ENCODE results near the gene KHDC3L.
"Not testable (repeated sequence)": the region's sequence is repeated elsewhere in the genome, so short reads cannot be mapped to it uniquely, and the experiment has no call there.

Gene KHDC3L

DNA sequence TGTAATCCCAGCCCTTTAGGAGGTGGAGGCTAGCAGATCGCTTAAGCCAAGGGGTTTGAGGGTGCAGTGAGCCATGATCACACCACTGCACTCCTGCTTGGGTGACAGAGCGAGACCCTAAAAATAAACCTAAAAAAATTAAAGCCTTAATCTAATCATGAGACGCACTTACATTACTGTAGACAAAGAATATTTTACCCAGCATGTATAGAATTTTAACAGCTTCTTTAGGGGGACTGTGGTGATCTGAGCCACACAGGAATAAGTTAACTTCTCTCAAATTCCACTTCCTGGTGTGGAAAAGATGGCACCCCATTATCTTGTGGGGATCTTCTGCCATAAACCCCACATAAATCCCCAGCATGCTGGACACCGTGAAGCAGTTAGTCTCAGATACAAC, 9.5 kb downstream of the KHDC3L start:
- no peak for DNase-seq

GRCh38 chr6:73372516-73372915, 10.1 kb downstream of the KHDC3L start:
- no peak for DNase-seq

DNA sequence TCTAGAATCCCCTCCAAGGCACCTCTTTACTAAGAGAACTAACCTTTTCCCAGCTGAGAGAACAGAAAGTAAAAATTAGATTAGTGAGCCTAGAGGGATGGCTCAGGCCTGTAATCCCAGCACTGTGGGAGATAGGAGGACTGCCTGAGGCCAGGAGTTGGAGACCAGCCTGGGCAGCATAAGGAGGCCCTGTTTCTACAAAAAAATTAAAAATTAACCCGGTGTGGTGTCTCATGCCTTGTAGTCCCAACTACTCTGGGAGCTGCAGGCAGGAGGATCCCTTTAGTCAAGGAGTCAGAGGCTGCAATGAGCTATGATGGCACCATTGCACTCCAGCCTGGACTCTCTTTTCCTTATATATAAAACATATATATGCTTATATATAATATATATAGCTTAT, 12.8 kb downstream of the KHDC3L start:
- DNase-seq, result no peak

- no peak for DNase-seq
Observed at GRCh38 chr6:73377225-73377624, 14.8 kb downstream of the KHDC3L start.

DNA sequence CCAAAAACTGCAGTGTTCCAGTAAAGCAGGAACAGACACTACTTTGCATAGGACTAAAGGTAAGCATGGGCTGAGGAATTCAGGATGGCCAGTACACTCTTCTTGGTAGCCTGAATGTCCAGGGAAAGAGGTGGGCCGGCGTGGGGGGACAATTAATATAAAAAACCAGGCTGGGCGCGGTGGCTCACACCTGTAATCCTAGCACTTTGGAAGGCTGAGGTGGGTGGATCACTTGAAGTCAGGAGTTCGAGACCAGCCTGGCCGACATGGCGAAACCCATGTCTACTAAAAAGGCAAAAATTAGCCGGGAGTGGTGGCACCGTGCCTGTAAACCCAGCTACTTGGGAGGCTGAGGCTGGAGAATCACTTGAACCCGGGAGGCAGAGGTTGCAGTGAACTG, 19.1 kb downstream of the KHDC3L start:
- not testable (repeated sequence) for DNase-seq

DNA sequence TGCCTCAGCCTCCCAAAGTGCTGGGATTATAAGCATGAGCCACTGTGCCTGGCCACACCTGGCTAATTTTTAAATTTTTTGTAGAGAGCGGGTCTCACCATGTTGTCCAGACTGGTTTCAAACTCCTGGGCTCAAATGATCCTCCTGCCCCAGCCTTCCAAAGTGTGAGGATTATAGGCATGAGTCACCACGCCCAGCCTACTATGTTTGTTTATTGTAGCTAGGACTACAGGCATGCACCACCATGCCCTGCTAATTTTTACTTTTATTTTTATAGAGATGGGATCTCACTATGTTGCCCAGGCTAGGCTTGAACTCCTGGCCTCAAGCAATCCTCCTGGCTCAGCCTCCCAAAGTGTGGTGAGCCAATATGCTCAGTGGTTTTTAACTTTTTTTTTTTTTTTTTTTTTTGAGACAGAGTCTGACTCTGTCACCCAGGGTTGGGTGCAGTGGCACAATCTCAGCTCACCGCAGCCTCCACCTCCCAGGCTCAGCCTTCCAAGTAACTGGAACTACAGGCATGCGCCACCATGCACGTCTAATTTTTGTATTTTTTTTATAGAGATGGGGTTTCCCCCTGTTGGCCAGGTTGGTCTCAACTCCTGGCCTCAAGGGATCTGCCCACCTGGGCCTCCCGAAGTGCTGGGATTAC, 20.1 kb downstream of the KHDC3L start:
- no peak for DNase-seq

GRCh38 chr6:73388433-73388799, 26.0 kb downstream of the KHDC3L start:
- no peak for DNase-seq

DNA sequence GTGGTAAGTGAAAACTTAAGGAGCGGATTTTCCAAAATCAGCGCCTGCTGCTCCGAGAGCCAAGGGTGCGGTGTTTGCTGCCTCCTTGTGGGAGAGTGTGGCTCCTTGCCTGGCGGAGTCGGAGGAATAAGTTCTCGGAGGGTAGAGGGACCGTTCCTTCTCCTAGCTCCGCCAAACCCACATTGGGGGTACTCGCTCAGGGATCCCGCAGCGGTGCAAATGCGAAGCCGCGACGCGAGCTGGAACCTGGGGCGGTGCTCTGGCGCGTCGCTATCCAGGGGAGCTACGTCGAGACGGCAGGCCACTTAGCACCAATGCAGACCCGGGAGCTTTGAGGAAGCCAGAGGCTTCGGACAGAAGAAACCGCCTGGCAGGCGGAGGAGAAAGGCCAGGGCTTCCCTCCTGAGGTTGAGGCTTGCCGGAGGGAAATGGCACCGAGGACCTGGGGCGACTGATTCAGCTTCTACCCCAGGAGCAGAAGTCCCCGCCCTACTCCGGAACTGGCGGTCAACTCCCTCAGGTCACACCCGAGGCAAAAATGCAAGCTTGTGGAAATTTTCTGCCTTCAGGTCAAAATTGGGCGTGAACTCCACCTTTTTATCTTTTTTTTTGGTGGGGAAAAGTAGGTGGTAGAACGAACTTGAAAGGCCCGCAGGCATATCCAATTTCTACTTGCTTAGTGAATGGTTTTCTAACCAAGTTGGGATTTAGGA, 26.5 kb downstream of the KHDC3L start:
- peak; percentile 58 to 71 (median 61) for DNase-seq

GRCh38 chr6:73389854-73390253, 27.4 kb downstream of the KHDC3L start:
- no peak for DNase-seq

GRCh38 chr6:73391675-73392074, 29.2 kb downstream of the KHDC3L start:
- DNase-seq, result no peak

DNA sequence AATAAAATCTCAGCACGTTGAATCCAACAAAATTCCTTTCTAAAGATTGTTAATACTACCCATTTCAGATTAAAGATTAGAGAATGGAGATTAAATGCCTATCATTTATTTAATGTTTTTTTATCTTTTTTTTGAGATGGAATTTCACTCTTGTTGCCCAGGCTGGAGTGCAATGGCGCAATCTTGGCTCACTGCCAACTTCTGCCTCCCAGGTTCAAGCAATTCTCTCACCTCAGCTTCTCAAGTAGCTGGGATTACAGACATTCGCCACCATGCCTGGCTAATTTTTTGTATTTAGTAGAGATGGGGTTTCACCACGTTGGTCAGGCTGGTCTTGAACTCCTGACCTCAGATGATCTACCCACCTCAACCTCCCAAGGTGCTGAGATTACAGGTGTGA, 29.7 kb downstream of the KHDC3L start:
- not testable (repeated sequence) for DNase-seq

DNA sequence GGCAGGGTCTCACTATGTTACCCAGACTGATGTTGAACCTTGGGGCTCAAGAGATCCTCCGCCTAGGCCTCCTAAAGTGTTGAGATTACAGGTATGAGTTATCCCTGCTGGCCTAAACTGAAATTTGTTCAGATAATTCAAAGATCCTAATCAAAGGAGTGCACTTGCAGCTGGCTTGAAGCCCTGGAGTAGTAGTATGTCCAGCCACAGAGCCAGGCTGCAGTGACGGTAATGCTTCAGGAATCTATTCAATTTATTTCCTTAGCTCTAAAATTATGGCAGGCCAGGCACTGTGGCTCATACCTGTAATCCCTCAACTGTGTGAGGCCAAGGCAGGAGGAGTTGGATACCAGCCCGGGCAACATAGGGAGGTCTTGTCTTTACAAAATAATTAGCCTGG, 30.8 kb downstream of the KHDC3L start:
- no peak for DNase-seq

DNA sequence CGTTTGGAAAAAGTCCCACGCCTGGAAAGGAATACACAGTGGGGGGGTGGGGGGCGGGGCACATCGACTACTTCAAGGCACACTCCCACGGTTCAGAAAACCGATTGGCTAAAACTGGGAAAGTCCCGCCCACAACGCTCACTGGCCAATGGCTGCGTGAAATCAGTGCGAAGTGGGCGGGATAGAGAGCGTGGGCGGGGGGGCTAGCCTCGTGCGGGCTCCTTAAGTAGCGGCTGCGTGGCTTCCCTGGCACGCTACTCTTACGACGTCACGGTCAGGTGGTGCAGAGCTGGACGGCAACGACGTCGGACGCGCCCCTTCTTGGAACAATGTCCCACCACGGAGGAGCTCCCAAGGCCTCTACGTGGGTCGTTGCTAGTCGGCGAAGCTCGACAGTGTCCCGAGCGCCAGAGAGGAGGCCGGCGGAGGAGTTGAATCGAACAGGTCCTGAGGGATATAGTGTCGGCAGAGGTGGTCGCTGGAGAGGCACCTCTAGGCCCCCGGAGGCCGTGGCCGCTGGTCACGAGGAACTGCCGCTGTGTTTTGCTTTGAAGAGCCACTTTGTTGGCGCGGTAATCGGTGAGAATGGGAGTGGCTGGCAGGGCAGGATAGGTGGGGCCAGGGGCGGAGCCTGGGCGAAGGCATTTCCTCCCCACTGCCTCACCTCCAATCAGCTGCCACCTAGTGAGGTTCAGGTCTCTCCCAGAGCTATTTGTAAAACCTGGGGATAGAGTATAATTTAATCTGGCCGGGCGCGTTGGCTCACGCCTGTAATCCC, 32.3 kb downstream of the KHDC3L start, which contains the start of gene DDX43:
DDX43 (plus strand) TSS at position 252 of the 778 bp plus-strand sequence; CDS start at position 330, 78 bp downstream.
- DNase-seq, result peak; percentile 56 to 65 (median 56)

GRCh38 chr6:73395875-73396274, 33.4 kb downstream of the KHDC3L start:
- DNase-seq, result no peak

DNA sequence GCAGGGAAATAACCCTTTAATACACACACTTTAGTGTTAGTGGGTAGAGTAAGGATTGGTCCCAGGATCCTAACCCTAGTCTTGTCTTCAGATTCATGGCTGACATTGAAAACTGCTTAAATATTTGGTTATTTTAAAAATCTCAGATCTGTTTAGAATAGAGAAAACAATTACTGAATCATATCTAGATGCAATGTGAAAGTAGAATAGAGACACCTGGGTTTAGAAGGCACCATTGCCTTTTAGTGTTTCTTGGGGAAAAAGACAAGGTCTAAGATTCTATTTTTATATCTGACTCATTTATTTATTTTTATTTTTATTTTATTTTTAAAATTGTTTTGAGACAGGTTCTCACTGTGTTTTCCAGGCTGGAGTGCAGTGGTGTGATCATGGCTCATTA, 38.2 kb downstream of the KHDC3L start:
- no peak for DNase-seq

GRCh38 chr6:73409395-73409794, 46.9 kb downstream of the KHDC3L start:
- no peak for DNase-seq

GRCh38 chr6:73413102-73413501, 50.6 kb downstream of the KHDC3L start:
- DNase-seq, result no peak
